Stimulated activated CD4-positive, alpha-beta T cell treated with anti-CD3 and anti-CD28 coated beads, Interleukin-4, amount 100 ng/mL, for 48 hours (primary cell): ENCODE data around the gene DIAPH2.
"Not testable (repeated sequence)": the region's sequence is repeated elsewhere in the genome, so short reads cannot be mapped to it uniquely, and the experiment has no call there.

Experiments
- DNase-seq, 2 donors: peaks; one replicate each; pipeline ENCODE4 v3.0.0-alpha.2; 2020; ENCODE audit warnings: low read depth in 2 of 2

DIAPH2 gene

DNA sequence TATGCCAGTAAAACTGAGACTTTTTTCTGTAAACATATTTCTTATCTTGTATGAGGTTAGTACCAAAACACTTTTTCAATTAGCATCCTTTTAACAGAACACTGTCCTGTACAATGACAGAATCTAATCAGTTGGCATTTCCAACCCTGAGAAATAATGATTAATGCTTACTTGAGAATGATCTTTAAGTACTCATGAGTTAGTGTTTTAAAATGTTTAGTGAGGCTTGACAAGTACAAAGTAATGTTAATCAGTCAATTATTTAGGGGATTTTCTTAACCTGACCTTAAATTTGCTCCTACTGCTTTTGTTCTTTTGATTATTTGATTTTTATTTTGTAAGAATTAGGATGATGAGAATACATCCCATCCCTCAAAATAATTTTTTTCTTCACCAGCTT, 695.6 kb downstream of the DIAPH2 start:
- DNase-seq = no peak

DNA sequence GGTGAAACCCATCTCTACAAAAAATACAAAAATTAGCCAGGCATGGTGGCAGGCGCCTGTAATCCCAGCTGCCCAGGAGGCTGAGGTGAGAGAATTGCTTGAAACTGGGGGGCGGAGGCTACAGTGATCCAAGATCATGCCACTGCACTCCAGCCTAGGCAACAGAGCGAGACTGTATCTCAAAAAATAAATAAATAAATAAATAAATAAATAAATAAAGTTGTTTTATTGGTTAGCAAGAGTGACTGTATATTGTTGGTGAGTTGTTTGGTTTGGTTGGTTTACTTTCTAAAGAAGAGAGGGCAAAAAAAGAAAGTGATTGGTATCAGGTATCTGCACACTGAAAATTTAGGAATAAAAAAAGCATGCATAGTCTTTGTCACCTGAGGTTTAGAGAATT, 700.0 kb downstream of the DIAPH2 start:
- no peak for DNase-seq

DNA sequence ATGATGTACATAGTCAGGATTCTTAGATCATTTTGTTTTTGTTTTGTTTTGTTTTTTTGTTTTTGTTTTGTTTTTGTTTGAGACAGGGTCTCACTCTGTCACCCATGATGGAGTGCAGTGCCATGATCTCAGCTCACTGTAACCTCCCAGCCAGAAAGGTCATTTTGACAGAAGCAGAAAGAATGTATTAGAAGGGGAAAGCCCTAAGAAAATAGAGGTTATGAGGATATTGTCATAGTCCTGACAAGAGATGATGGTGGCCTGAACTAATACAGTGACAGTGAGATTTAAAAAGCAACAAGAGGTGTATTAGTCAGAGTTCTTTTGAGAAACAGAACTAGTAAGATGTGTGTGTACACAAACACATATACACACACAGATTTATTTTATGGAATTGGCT, 702.4 kb downstream of the DIAPH2 start:
- no peak for DNase-seq

DNA sequence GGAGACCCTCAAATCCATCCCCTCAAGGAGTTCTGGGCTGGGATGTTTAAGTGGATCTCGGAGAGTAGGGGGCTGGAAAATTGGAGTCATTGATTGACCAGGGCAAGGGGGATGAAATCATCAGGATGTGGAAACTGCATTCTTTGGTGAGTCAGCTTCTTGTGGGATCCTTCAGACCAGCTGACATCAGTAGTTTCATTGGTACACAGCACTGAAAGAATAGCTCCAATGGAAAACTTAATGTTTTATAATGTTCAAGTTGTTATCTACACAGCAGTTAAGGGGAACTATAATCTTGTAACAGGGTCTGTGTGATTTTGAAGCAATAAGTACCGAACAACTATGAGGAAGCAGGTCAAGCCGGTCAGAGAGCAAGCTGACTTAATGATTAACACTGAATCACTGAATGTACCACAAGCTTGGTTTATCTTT, 705.1 kb downstream of the DIAPH2 start:
- DNase-seq = no peak

DNA sequence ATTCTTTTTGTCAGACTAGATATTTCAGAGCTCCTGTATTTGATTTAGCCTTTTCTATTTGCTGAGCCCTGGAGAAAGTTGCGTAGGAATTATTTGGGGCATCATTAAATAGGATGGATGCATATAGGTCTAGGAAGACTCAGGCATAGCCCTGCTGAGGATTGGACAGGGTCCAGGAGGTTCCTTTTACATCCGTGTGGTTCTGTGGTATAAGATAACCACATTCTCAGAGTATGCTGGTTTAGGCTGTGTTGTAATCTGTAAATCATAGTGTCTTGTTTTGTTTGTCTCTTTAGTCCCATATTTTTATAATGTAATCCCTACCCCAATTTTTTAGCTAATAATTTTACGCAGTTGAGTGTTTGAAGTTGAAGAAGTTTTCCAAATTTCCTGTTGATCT, 712.7 kb downstream of the DIAPH2 start:
- no peak for DNase-seq

DNA sequence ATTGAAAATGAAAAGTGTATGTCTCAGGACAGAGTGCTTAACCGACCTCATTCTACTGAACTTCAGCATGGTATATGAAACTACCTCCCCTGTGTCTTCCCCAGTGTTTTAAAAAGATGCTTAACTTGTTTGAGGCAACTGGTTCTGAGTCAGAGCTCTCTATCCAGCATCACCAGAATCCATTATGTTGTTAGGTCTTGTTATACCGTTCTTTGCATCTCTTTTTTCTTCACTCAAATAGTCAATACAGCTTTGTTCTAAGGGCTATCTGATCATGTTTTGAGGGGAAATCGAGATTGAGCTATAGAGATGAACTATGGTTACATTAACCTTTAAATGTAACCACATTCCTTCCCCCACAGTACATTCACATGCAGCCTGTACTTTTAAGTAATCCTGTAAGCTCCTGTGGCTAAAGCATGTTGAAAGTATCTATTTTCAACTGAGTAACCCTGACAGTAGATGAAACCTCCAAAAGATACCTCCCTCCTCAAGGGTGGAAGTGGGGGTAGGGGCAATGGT, 713.4 kb downstream of the DIAPH2 start:
- no peak for DNase-seq

DNA sequence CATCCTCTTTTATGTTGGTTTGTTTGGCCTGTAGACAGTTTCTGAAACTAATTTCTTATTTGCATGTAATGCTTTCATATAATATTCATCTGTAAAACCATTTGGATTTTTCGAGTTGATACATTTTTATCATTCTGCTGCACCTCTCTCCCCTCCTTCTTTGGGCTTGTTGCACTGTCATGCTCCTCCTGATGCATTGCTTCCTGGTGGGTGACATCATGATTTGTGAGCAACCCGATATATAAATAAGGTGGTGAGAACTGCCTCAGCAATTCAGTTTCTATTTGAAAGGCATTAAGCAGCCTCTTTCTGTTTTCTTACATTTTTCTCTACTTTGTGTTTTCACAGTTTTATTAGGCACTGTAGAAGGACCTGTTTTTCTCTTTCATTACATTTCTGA, 714.8 kb downstream of the DIAPH2 start:
- no peak for DNase-seq

DNA sequence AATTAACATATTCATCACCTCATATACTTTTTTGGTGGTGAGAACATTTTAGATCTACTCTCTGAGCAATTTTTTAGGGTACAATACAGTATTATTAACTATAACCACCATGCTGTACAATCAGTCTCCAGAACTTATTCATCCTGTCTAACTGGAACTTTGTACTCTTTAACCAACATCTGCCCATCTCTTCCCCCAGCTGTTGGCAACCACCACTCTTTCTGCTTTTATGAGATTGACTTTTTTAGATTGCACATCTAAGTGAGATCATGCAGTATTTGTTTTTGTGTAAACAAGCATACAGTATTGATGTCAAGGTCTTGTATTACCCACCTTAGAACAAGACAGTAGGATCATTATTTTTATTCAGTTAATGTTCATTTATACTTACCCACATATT, 715.9 kb downstream of the DIAPH2 start:
- DNase-seq = no peak

DNA sequence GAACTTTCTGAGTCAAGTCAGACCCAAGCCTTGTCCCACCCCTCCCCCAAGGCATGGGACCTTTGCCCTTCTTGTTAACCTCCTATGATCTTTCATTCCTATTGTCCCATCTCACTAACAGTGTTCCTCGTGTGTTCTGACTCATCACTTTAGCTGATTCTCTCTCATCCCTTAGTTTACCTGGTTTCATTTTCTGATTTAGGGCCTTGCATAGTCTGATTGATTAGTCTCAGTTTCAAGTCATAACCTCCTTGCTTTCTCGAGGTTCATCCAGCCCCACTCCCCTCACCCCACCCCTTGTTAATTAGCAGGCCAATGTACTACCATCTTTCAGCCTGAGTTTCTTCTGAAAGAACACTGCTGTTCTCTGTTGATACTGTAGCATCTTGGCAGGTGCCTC, 716.5 kb downstream of the DIAPH2 start:
- no peak for DNase-seq

DNA sequence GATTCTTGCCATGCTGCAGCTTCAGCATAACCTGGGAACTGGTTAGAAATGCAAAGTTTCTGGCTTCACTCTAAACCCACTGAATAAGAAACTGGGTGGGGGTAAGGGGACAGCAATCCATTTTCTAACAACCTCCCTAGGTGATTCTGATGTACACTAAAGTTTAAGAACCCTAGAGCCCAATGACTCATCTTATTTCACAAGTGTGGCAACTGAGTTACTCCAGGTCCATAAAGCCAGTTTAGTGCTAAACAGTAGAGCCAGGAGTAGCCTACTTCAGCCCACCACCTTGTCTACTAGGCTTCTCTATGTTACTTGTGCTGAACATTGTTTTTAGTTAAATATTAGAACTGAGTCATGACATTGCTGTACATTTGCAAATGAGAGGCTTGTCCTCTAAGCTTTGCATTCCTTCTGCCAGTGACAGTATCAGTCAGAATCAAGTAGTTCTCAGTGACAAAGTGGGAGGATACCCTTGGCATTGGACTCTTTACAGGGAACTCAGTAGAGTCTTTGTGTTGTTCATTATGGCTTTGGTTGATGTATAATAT, 717.0 kb downstream of the DIAPH2 start:
- no peak for DNase-seq

DNA sequence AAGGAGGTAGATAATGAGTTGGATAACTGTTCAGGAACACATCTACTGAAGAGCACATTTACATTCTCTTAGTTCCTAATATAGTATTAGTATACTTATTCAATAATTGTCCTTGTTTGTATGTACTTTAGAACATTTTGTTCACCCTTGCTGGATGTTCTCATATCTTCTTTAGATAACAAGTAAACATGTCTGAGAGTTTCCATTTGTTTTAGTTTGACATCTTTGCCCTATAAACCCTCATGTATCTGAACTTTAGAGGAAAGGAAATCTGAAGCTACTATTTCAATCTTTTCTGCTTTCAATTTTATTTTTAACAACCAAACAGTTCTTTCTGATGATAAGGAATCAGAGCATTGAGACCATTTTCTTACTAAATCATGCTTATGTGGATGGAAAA, 717.7 kb downstream of the DIAPH2 start:
- no peak for DNase-seq

DNA sequence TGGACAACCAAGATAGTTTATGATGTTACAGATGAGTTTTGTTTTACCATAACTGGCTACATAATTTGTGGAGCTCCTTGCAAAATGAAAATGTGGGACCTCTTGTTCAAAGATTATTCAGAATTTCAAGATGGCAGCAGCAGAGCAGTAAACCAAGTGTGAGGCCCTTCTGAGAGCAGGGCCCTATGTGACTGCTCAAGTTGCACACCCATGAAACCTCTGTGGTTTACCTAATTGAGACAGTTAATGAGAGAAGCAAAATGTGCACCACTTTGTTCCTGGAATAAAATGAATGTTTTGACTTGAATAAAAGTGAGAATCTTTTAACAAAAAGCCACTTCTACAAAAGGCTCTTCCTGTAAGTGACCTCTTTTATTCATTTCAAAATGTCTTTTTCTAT, 718.3 kb downstream of the DIAPH2 start:
- DNase-seq = no peak

DNA sequence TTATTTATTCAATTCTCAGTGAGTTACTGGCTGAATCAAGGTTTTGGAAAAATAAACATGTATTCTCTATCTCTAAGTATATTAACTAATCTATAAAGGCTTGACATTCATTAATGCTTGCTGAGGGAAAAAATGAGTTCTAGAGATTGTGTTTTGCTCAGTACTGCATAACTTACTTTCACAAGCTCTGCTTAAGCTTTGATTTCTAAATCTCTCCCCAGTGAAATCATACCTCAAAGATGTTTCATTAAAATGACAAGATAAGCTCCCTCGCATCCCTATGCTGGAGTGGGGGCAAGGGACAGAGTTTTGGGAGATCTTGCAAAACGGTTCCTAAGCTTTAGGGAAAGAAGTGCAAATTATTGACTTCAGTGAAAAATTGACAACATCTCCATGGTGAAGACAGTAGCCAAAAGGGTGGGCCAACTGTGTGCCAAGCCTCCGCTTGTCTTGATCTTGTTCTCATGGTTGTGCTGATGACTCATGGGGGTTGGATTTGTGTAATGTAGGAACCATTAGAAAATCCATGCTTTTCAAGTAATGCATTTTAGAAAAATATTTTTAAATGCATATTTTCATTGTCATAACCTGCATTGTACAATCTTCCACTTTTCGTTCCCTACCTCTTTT, 720.5 kb downstream of the DIAPH2 start:
- no peak for DNase-seq

DNA sequence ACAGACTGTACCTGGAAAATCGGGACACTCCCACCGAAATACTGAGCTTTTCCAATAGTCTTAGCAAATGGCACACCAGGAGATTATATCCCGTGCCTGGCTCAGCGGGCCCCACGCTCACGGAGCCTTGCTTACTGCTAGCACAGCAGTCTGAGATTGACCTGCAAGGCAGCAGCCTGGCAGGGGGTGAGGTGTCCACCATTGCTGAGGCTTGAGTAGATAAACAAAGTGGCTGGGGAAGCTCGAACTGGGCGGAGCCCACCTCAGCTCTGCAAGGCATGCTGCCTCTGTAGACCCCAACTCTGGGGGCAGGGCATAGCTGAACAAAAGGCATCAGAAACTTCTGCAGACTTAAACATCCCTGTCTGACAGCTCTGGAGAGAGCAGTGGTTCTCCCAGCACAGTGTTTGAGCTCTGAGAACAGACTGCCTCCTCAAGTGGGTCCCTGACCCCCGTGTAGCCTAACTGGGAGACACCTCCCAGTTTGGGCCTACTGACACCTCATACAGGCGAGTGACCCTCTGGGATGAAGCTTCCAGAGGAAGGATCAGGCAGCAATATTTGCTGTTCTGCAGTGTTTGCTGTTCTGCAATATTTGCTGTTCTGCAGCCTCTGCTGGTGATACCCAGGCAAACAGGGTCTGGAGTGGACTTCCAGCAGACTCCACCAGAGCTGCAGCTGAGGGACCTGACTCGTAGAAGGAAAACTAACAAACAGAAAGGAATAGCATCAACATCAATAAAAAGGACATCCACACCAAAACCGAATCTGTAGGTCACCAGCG, 725.2 kb downstream of the DIAPH2 start:
- DNase-seq = not testable (repeated sequence)

DNA sequence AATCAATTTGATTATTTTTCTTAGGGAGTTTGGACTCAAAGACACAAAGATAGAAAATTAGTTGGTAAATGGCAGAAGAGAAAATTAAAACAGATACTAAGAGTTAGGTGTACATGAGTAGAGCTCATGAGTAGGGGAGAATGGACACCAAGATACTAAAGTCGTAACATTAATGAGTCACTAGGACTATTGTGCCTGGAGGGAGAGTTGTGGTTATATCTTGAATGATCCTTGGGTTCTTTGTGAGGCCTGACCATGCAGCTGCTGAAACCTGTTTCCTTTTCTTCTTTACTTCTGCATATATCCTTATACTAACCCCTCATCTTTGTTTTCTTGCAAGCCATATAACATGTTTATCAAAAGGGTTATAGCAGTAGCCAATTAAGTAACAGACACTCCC, 731.8 kb downstream of the DIAPH2 start:
- no peak for DNase-seq

DNA sequence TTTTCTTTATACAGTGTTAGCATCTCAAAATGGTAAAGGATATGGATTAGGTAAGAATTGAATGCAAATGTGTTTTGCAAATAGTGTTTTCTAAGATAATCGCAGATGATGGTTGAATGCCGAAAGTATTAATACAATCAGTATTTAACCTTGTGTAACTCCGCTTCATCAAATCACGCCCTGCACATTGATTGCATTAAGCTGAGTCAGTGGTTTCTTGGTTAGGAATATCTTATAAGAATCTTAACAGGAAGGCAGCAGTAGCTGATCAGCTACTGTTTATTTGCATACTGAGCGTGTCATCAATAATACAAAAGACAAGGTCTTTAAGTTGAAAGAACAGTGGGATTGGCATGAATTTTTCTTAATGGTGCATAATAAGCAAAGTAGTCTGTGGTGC, 744.5 kb downstream of the DIAPH2 start:
- no peak for DNase-seq

DNA sequence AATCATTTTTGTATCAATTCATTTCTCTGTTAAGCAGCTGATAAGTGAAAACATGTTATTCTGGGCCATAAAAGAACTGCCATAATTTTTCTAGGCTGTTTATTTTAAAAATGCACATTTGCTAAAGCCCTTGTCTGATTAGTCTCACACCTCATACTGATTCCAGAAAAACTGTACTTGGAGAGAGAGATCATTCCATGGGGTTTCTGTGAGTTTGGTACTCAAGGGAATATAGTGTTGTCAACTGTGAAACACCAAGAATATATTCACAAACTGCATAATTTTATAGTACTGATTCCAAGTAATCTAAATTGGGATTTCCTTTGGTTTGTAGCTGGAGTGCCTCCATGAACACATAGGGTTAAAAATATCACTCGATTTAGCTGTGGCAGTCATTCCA, 746.6 kb downstream of the DIAPH2 start:
- no peak for DNase-seq

DNA sequence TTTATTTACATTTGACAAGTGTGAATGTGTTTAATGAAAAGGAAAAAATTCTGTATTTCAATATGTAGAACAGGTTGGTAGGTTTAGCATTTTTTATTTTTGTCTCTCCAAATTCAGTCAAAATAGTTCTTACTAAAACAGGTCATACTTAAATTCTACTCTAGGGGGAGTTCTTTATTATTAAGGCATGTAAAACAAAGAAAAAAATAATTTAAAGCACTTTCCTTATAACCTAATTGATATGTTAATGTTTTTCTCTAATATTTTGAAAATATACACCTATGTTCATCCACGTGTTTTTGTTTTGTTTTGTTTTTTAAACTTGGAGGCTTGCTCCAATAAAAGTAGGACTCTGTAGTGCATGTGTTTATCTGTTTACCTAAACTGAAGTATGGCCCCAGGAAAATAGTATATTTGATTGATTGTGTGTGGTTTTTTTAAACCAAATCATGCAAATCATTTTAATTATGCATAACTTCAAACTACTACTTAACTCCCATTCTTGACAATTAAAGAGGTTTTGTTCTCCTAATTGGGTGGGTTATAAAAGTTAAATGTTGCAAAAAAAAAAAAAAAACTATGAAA, 761.7 kb downstream of the DIAPH2 start:
- DNase-seq = no peak

DNA sequence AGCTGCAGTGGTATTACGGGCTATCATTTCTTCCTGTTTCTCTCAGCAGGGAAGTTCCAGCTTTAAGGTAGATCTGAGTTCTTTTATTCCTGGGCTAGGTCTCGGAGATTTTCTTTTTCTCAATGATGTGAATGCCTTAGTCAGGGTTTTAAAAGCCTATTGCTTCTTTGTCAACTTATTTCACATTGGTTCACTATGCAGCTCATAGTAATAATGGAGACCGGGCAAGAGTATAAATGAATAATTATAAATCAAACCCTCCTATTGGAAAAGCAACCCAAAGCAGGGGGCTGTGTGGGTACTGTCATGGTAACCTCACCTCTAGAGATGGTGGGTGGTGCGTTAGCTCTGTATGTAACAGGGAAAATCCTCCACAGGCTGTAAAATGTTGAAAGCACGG, 762.7 kb downstream of the DIAPH2 start:
- no peak for DNase-seq

DNA sequence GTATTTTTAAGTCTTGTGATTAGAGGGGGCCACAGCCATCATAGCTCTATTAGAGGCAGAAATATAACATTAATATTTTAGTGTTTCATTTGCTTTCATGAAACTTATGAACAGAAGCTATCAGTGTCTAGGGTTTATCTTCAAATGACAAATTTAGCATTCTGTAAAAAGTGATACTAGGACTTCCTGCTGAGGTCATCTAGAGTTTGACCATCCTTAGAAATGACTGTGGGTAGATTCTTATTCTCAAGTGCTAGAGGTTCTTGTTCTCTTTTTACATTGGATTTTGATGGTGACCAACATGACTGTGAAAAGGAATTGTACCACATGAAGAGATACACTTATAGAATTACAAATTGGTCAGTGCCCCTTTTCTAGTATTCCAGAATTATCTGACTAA, 767.6 kb downstream of the DIAPH2 start:
- no peak for DNase-seq

DNA sequence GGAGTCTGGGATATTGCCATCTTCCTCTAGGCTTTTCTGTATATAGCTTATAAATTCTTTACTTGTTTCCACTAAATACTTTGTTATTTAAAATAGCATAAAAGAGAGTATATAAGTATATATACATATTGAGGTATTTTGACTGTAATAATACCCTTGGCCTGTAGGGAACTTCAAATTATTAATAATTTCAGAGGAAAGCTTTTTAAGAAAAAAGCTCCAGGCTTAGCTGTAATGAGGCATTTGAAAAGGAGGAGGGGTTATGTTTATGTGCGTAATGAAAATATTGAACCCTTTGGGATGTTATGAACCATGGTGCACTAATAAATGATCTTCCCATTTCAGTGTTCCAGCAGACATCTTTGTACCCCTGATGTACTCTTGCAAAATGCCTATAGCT, 777.1 kb downstream of the DIAPH2 start:
- no peak for DNase-seq

DNA sequence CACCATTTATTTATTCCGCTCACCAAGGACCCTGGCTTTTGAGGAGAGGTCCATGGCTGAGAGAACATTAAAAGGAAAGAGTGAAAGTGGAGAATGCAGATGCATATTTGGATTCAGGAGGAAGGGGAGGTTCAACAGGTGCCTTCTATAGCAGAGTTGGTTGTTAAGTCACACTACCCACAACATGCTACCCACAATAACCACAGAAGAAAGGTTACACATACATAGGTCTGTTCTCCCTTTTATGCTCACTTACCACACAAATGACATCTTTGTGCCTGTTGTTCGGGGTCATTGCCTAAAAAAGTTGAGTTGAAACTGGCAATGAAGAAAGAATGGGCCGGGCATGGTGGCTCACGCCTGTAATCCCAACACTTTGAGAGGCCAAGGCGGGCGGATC, 786.4 kb downstream of the DIAPH2 start:
- DNase-seq = no peak

DNA sequence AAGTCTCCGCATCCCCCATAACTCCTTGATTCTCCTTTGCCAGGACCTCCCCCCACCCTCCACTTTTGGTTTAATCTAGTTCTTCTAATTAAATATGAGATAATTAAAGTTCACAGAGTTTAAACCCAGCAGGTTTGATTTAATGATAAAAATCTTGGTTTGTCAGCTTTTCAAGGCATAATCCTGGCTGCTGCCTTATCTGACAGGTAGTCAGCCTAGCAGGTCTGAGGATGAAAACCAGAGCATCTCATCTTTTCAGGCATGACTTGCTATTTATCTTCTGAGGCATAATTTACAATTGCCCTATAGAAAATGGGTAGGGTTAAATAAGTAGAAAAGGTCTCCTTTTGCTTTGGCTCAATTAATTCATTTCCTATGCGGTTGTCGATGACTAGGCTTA, 790.3 kb downstream of the DIAPH2 start:
- no peak for DNase-seq
